HepG2 (cell line): Measurements from ENCODE around the gene ABCA2. TPM values are rescaled to one million over a fixed set of nuclear protein-coding genes. Genes with fewer than 3 reads are reported as not detected.

Experiments
- ATAC-seq: fragments of 200-7000 bp; cut with Tn5 transposase; 3 replicates; pipeline ENCODE4 v1.9.1; 2020; ENCODE audit warnings: mild to moderate bottlenecking, moderate library complexity
- BruUV-seq: library from RNA; stranded (reverse); fragments of 400-500 nt; replicated peaks from 2 replicates; lab custom pipeline; 2021; lab: Mats Ljungman, UMichigan
- CTCF ChIA-PET: fragments of 300-600 bp; formaldehyde crosslinking; extraction: SDS; loops from one replicate; lab custom pipeline; 2021; ENCODE audit warnings: low total read pairs, inconsistent platforms, low intra/inter-chr PET ratio; lab: Yijun Ruan, JAX
- POLR2A ChIA-PET: fragments of 350-600 bp; sonication (Branson Sonifier 250); formaldehyde crosslinking; loops from one replicate; lab custom pipeline; 2020; ENCODE audit warnings: antibody characterized with exemption, inconsistent platforms; lab: Yijun Ruan, JAX
- DNase-seq: peaks from one replicate; pipeline ENCODE4 v3.0.0-alpha.2; 2015; ENCODE audit warnings: low spot score
- FAIRE-seq: peaks from 3 replicates; lab custom pipeline; 2011; peaks lifted over from hg19 to GRCh38; lab: Jason Lieb, UNC
- H2AFZ ChIP-seq: one replicate; pipeline ENCODE4 v1.6.1; 2011; ENCODE audit warnings: low read length, inconsistent platforms
- H3K27ac ChIP-seq: fragments of 300-600 bp; 3 replicates; pipeline ENCODE4 v1.8.0; 2011; ENCODE audit warnings: mixed run types, mild to moderate bottlenecking, mixed read lengths, low read length, inconsistent platforms; ENCODE audit not compliant: insufficient read depth; ENCODE audit errors: extremely low read length
- H3K27me3 ChIP-seq, 2 experiments: fragments of 200-600 bp in 1 of 2; 2 replicates in 1 of 2; 3 replicates in 1 of 2; pipeline versions ENCODE4 v1.6.0 to v1.8.0; 2011; ENCODE audit warnings: low read length in 2 of 2, mild to moderate bottlenecking in 2 of 2, moderate library complexity in 2 of 2, inconsistent platforms in 1 of 2; ENCODE audit not compliant: insufficient read depth in 2 of 2, control insufficient read depth in 1 of 2
- H3K36me3 ChIP-seq, 2 experiments: fragments of 200-600 bp in 1 of 2; replicated peaks in 1 of 2; 2 replicates in 1 of 2; 3 replicates in 1 of 2; pipeline versions ENCODE4 v1.5.1 to v1.8.0; 2011; ENCODE audit warnings: low read length in 2 of 2, inconsistent platforms in 1 of 2; ENCODE audit not compliant: insufficient read depth in 2 of 2, control insufficient read depth in 1 of 2
- H3K4me1 ChIP-seq: 2 replicates; pipeline ENCODE4 v1.5.1; 2012; ENCODE audit warnings: low read length, inconsistent platforms; ENCODE audit not compliant: insufficient read depth
- H3K4me2 ChIP-seq: 2 replicates; pipeline ENCODE4 v1.6.0; 2011; ENCODE audit warnings: low read depth, low read length, inconsistent platforms
- H3K4me3 ChIP-seq, 3 experiments: fragments of 200-600 bp in 1 of 3; sonication (generic), shearing (Covaris generic) in 1 of 3; replicated peaks in 1 of 3; 2 replicates each; pipeline ENCODE4 v1.5.1; 2011 to 2016; ENCODE audit warnings: low read length in 3 of 3, inconsistent platforms in 2 of 3, low read depth in 2 of 3, mild to moderate bottlenecking in 2 of 3, control low read depth in 1 of 3, mixed read lengths in 1 of 3; ENCODE audit not compliant: insufficient read depth in 1 of 3
- H3K79me2 ChIP-seq: one replicate; pipeline ENCODE4 v1.6.1; 2011; ENCODE audit warnings: low read length, inconsistent platforms; ENCODE audit not compliant: insufficient read depth
- H3K9ac ChIP-seq: 2 replicates; pipeline ENCODE4 v1.6.0; 2011; ENCODE audit warnings: mild to moderate bottlenecking, low read depth, low read length, inconsistent platforms; ENCODE audit not compliant: insufficient read depth
- H3K9me3 ChIP-seq: 2 replicates; pipeline ENCODE4 v1.5.1; 2012; ENCODE audit warnings: mild to moderate bottlenecking, low read length
- H4K20me1 ChIP-seq: 2 replicates; pipeline ENCODE4 v1.6.0; 2011; ENCODE audit warnings: inconsistent platforms, mild to moderate bottlenecking, low read length, moderate library complexity; ENCODE audit not compliant: insufficient read depth
- KDM6A ChIP-seq: IDR thresholded peaks from 2 replicates; pipeline ENCODE4 v1.6.1; 2016; ENCODE audit warnings: low read depth
- MIER3 ChIP-seq: IDR thresholded peaks from 2 replicates; pipeline ENCODE4 v1.6.1; 2016; ENCODE audit warnings: missing compliant biosample characterization, borderline replicate concordance
- SCMH1 ChIP-seq: sonication (generic); formaldehyde crosslinking; IDR thresholded peaks from 2 replicates; pipeline ENCODE4 v1.9.0; 2021; ENCODE audit warnings: missing genetic modification reagents, mild to moderate bottlenecking, borderline replicate concordance
- SRSF4 ChIP-seq: fragments of 200-400 bp; formaldehyde crosslinking; IDR thresholded peaks from one replicate; pipeline ENCODE4 v1.6.1; 2018; ENCODE audit warnings: mild to moderate bottlenecking, low read depth, low read length, moderate library complexity; ENCODE audit not compliant: poor library complexity, severe bottlenecking
- ZFAT ChIP-seq: sonication (generic); formaldehyde crosslinking; conservative IDR thresholded peaks from 2 replicates; pipeline ENCODE4 v1.8.1; 2023; ENCODE audit warnings: missing genetic modification reagents, inconsistent platforms
- ZNF205 ChIP-seq: IDR thresholded peaks from 2 replicates; pipeline ENCODE4 v1.6.1; 2018; ENCODE audit warnings: missing biosample characterization, missing genetic modification reagents
- ZNF24 ChIP-seq: fragments of 450-650 bp; IDR thresholded peaks from 2 replicates; pipeline ENCODE4 v1.6.1; 2017; ENCODE audit warnings: antibody characterized with exemption, mild to moderate bottlenecking
- ZNF367 ChIP-seq: sonication (generic); formaldehyde crosslinking; IDR thresholded peaks from 2 replicates; pipeline ENCODE4 v1.4.0; 2020; ENCODE audit warnings: missing genetic modification reagents, borderline replicate concordance
- ZNF672 ChIP-seq: sonication (generic); formaldehyde crosslinking; IDR thresholded peaks from 2 replicates; pipeline ENCODE4 v1.8.1; 2022; ENCODE audit warnings: missing genetic modification reagents
- ZNF883 ChIP-seq: sonication (generic); formaldehyde crosslinking; IDR thresholded peaks from 2 replicates; pipeline ENCODE4 v1.5.1; 2020; ENCODE audit warnings: mild to moderate bottlenecking, missing genetic modification reagents; ENCODE audit errors: not compliant biosample characterization
- WGBS: methylation state at CpG from one replicate; pipeline ENCODE4 v1.1.6; 2017; ENCODE audit warnings: low lambda C conversion rate; 5-methylcytosine and 5-hydroxymethylcytosine counted together
- in situ Hi-C: cut with HindIII; loops from 2 replicates; pipeline ENCODE4 v1.10.0; 2017; ENCODE audit warnings: low pct_unique_long_range_greater_than_20kb; ENCODE audit not compliant: extremely low pct_ligation_motif_present
- intact Hi-C: fragments of 100-400 bp; cut with micrococcal nuclease; formaldehyde crosslinking; loops from one replicate; pipeline ENCODE4 v1.10.0; 2022; ENCODE audit not compliant: unreplicated experiment
- polyA plus RNA-seq, 8 experiments: library from polyadenylated mRNA; depleted of rRNA in 3 of 8; stranded (reverse) in 7 of 8; unstranded in 1 of 8; fragments of >200 nt; fragmentation: Illumina TruSeq in 4 of 8; extraction: Trizol in 4 of 8; gene quantifications; 2 replicates each; pipeline versions ENCODE4 v1.2.1 to v1.2.3, GENCODE V29; 2011 to 2016; ENCODE audit warnings: low read depth in 4 of 8, missing spikeins in 1 of 8, mixed read lengths in 1 of 8; ENCODE audit not compliant: insufficient read depth in 1 of 8
- total RNA-seq, 5 experiments: library from RNA; depleted of rRNA; stranded (reverse); fragments of >200 nt; fragmentation: Illumina TruSeq; extraction: Trizol; gene quantifications; 2 replicates each; pipeline ENCODE4 v1.2.3, GENCODE V29; 2016; ENCODE audit warnings: low read depth in 1 of 5
- TF ChIP-seq, protein P1 (sequence below): sonication (generic); formaldehyde crosslinking; IDR thresholded peaks from 2 replicates; pipeline ENCODE4 v1.4.0; 2020; ENCODE audit warnings: mild to moderate bottlenecking, low read depth, missing genetic modification reagents

The ABCA2 gene
- total and polyA plus RNA-seq, 2 of the 13 experiments (the other 11 are each of a cell fraction or from before 2014, with no cell fraction given) = 2.9 to 19.2 TPM

DNA sequence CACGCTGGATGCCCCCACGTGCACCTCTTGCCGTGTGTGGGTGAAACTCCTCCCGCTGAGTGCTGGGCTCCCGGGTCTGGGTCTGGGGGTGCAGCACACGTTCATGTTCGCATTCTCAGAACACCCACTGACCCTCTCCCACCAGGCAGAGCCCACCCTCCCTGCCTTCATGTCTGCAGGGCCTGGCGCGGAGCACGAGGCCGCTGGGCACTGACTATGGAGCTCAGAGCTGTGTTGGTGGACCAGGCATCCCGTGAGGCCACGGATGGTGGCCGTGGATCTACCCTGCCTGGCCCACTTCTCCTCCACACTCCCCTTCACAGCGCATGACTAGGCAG, 67.1 kb downstream of the ABCA2 start:
- Histone ChIP-seq H3K79me2 (no peaks in the 10 kb centered on the region), H2AFZ (no peak overlapping the region), H3K9ac (no peak overlapping the region), H3K27me3 (peaks cover 15 to 46% of the 10 kb centered on the region in 2 experiments), H3K4me1 (peaks cover 9% of the 10 kb centered on the region), H4K20me1 (no peaks in the 10 kb centered on the region), H3K9me3 (no peaks in the 10 kb centered on the region), H3K4me3 (no peak overlapping the region), H3K36me3 (no peaks in the 10 kb centered on the region)
- no TSS peak for BruUV-seq
- CTCF ChIA-PET = no interaction called here
- POLR2A ChIA-PET = interaction anchor here (1.1 to 1.3 kb wide), 2 partner anchors 12 to 13 kb away, joined by 3 to 7 read pairs; no protein-coding TSS in a partner anchor
- no peak for FAIRE-seq
- in situ Hi-C loops = no loop called here
- intact Hi-C loops = no loop called here
- whole genome bisulfite sequencing = 68% methylated on average over 12 of the region's 15 CpGs
- no peak for DNase-seq
- TF ChIP-seq KDM6A = no peak
- TF ChIP-seq, all 625 proteins: peak for 0
- Histone ChIP-seq H3K4me2 (no peak overlapping the region), H3K27ac (no peak overlapping the region)
- ATAC-seq = no peak

DNA sequence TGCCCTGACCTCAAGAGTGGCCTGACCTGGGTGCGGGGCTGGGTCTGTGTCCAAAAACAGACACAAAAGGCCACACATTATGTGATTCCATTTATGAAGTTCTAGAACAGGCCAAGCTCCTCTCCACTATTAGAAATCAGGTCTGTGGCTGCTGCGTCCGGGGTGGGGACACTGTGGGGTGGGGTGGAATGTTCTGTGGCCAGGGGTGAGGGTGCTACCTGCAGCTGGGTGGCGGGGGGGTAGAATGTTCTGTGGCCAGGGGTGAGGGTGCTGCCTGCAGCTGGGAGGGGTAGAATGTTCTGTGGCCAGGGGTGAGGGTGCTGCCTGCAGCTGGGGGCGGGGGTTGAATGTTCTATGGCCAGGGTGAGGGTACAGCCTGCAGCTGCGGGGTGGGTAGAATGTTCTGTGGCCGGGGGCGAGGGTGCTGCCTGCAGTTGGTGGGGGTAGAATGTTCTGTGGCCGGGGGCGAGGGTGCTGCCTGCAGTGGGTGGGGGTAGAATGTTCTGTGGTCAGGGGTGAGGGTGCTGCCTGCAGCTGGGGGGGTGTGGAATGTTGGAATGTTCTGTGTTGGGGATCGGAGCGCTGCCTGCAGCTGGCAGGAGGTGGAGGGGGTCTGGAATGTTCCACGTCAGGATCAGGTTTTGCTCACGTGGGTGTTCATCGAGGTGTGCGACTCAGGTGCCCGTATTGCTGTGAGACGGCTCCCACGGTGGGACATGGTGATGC, 67.7 kb downstream of the ABCA2 start:
- FAIRE-seq (no peak), DNase-seq (no peak), ATAC-seq (no peak)
- intact Hi-C loops (no loop called here), in situ Hi-C loops (no loop called here)
- H3K4me2 ChIP-seq = no peak overlapping the region
- no peaks in the 10 kb centered on the region for H3K36me3 ChIP-seq
- H2AFZ ChIP-seq = no peak overlapping the region
- no peak overlapping the region for H3K9ac ChIP-seq
- no TSS peak for BruUV-seq
- no peaks in the 10 kb centered on the region for H3K9me3 ChIP-seq
- ChIA-PET POLR2A (interaction anchor here (0.6 kb wide), 1 partner anchor 15 kb away, joined by 4 read pairs; the partner anchor contains the start of genes C8G and FBXW5), CTCF (no interaction called here)
- H3K79me2 ChIP-seq = no peaks in the 10 kb centered on the region
- H3K27ac ChIP-seq = no peak overlapping the region
- H4K20me1 ChIP-seq = no peaks in the 10 kb centered on the region
- H3K4me3 ChIP-seq = no peak overlapping the region
- peaks cover 6% of the 10 kb centered on the region for H3K4me1 ChIP-seq
- peaks cover 15 to 42% of the 10 kb centered on the region in 2 experiments for H3K27me3 ChIP-seq
- WGBS = 38% methylated on average over 18 of the region's 19 CpGs
- TF ChIP-seq MIER3 (no peak), SRSF4 (no peak), SCMH1 (CRISPR knock-in tag) (no peak), ZNF672 (CRISPR knock-in tag) (no peak), ZNF24 (no peak), ZNF205 (CRISPR knock-in tag) (no peak), ZNF883 (CRISPR knock-in tag) (no peak), ZNF367 (CRISPR knock-in tag) (no peak), ZFAT (CRISPR knock-in tag) (no peak)
- TF ChIP-seq, protein P1, sequence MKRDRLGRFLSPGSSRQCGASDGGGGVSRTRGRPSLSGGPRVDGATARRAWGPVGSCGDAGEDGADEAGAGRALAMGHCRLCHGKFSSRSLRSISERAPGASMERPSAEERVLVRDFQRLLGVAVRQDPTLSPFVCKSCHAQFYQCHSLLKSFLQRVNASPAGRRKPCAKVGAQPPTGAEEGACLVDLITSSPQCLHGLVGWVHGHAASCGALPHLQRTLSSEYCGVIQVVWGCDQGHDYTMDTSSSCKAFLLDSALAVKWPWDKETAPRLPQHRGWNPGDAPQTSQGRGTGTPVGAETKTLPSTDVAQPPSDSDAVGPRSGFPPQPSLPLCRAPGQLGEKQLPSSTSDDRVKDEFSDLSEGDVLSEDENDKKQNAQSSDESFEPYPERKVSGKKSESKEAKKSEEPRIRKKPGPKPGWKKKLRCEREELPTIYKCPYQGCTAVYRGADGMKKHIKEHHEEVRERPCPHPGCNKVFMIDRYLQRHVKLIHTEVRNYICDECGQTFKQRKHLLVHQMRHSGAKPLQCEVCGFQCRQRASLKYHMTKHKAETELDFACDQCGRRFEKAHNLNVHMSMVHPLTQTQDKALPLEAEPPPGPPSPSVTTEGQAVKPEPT (CRISPR knock-in tag) = no peak
